Hepatocyte (in vitro differentiated cells): Measurements from ENCODE around the gene NAV2. TPM values are rescaled to one million over a fixed set of nuclear protein-coding genes. Genes with fewer than 3 reads are reported as not detected.

Experiments used
- DNase-seq: peaks from one replicate; pipeline ENCODE4 v3.0.0-alpha.2; 2016; ENCODE audit warnings: low spot score
- H2AFZ ChIP-seq: fragments of 200-600 bp; sonication (generic); 2 replicates; pipeline ENCODE4 v1.6.0; 2016; ENCODE audit warnings: antibody characterized with exemption, mild to moderate bottlenecking
- H3K27ac ChIP-seq: fragments of 200-600 bp; sonication (generic); 2 replicates; pipeline ENCODE4 v1.5.1; 2016; ENCODE audit warnings: mild to moderate bottlenecking
- H3K27me3 ChIP-seq: fragments of 200-600 bp; sonication (generic); 2 replicates; pipeline ENCODE4 v1.6.1; 2016
- H3K36me3 ChIP-seq: fragments of 200-600 bp; sonication (generic); replicated peaks from 2 replicates; pipeline ENCODE4 v1.5.1; 2016; ENCODE audit warnings: low read depth; ENCODE audit not compliant: insufficient read depth
- H3K4me1 ChIP-seq: fragments of 200-600 bp; sonication (generic); 2 replicates; pipeline ENCODE4 v1.5.1; 2016; ENCODE audit warnings: mild to moderate bottlenecking, moderate library complexity; ENCODE audit not compliant: insufficient read depth
- H3K4me2 ChIP-seq: fragments of 200-600 bp; sonication (generic); 2 replicates; pipeline ENCODE4 v1.6.0; 2016
- H3K4me3 ChIP-seq: fragments of 200-600 bp; sonication (generic); 2 replicates; pipeline ENCODE4 v1.5.1; 2016; ENCODE audit warnings: mild to moderate bottlenecking
- H3K79me2 ChIP-seq: fragments of 200-600 bp; sonication (generic); 2 replicates; pipeline ENCODE4 v1.6.0; 2017; ENCODE audit warnings: mild to moderate bottlenecking
- H3K9me2 ChIP-seq: fragments of 200-600 bp; sonication (generic); replicated peaks from 2 replicates; pipeline ENCODE4 v1.6.0; 2017; ENCODE audit warnings: mild to moderate bottlenecking; ENCODE audit not compliant: insufficient read depth
- H3K9me3 ChIP-seq: fragments of 200-600 bp; sonication (generic); 2 replicates; pipeline ENCODE4 v1.5.1; 2016; ENCODE audit warnings: low read depth, mild to moderate bottlenecking
- H4K20me1 ChIP-seq: fragments of 200-600 bp; sonication (generic); 2 replicates; pipeline ENCODE4 v1.6.0; 2016; ENCODE audit warnings: mild to moderate bottlenecking; ENCODE audit not compliant: insufficient read depth, poor library complexity, severe bottlenecking
- EZH2 ChIP-seq: fragments of 200-600 bp; sonication (generic); IDR thresholded peaks from 2 replicates; pipeline ENCODE4 v1.6.1; 2016; ENCODE audit warnings: antibody characterized with exemption, mild to moderate bottlenecking, borderline replicate concordance
- EZH2phosphoT487 ChIP-seq: fragments of 200-600 bp; sonication (generic); IDR thresholded peaks from one replicate; pipeline ENCODE4 v1.6.1; 2018; ENCODE audit warnings: antibody characterized with exemption, mild to moderate bottlenecking, low read depth, moderate library complexity; ENCODE audit not compliant: unreplicated experiment, severe bottlenecking
- WGBS: methylation state at CpG from one replicate; pipeline ENCODE4 v1.1.6; 2016; ENCODE audit warnings: low lambda C conversion rate; ENCODE audit errors: missing lambda C conversion rate; 5-methylcytosine and 5-hydroxymethylcytosine counted together
- polyA plus RNA-seq: library from polyadenylated mRNA; unstranded; fragments of >200 nt; fragmentation: Nextera tagmentation; extraction: Ambion mirVana; gene quantifications from 2 replicates; pipeline ENCODE4 v1.2.1, GENCODE V29; 2016
- total RNA-seq: library from RNA; depleted of rRNA; stranded (reverse); fragments of >200 nt; gene quantifications from 2 replicates; pipeline ENCODE4 v1.2.3, GENCODE V29; 2014
- TF ChIP-seq, protein P1 (sequence below): fragments of 200-600 bp; sonication (generic); IDR thresholded peaks from 2 replicates; pipeline ENCODE4 v1.5.1; 2016; ENCODE audit warnings: antibody characterized with exemption, mild to moderate bottlenecking; ENCODE audit not compliant: poor library complexity

The NAV2 gene
- total and polyA plus RNA-seq, 2 experiments from 2014 or later = 23.7 to 30.8 TPM

DNA sequence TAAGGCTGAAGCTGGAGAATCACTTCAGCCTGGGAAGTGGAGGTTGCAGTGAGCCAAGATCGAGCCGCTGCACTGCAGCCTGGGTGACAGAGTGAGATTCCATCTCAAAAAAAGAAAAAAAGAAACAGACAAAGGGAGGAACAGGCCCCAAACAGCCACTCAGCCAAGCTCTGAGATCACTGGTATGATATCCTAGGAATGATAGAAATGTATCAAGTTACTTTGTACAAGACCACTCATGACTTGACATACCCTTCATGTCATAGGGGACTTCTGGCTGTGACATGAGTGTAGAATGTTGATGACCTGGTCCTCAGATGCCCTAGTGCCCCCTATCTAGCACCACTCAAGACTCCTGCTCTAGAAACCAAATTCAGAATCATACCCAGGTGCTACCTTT lies 216.5 kb downstream of the NAV2 start:
- H3K27ac ChIP-seq = no peak overlapping the region
- H4K20me1 ChIP-seq = no peaks in the 10 kb centered on the region
- H3K4me3 ChIP-seq = no peak overlapping the region
- H3K4me1 ChIP-seq = peaks cover 31% of the 10 kb centered on the region
- H3K9me2 ChIP-seq = no peaks in the 10 kb centered on the region
- H3K4me2 ChIP-seq = no peak overlapping the region
- no peaks in the 10 kb centered on the region for H3K36me3 ChIP-seq
- no peaks in the 10 kb centered on the region for H3K79me2 ChIP-seq
- 78% methylated on average over 2 of the region's 2 CpGs for WGBS
- no peaks in the 10 kb centered on the region for H3K27me3 ChIP-seq
- H3K9me3 ChIP-seq = no peaks in the 10 kb centered on the region
- no peak for DNase-seq
- no peak for TF ChIP-seq EZH2phosphoT487
- H2AFZ ChIP-seq = no peak overlapping the region

- H3K36me3 ChIP-seq = no peaks in the 10 kb centered on the region
- H3K27me3 ChIP-seq = no peaks in the 10 kb centered on the region
- 82% methylated on average over 2 of the region's 2 CpGs for WGBS
- no peak for DNase-seq
- H4K20me1 ChIP-seq = no peaks in the 10 kb centered on the region
- TF ChIP-seq EZH2 = no peak
- TF ChIP-seq, protein P1, sequence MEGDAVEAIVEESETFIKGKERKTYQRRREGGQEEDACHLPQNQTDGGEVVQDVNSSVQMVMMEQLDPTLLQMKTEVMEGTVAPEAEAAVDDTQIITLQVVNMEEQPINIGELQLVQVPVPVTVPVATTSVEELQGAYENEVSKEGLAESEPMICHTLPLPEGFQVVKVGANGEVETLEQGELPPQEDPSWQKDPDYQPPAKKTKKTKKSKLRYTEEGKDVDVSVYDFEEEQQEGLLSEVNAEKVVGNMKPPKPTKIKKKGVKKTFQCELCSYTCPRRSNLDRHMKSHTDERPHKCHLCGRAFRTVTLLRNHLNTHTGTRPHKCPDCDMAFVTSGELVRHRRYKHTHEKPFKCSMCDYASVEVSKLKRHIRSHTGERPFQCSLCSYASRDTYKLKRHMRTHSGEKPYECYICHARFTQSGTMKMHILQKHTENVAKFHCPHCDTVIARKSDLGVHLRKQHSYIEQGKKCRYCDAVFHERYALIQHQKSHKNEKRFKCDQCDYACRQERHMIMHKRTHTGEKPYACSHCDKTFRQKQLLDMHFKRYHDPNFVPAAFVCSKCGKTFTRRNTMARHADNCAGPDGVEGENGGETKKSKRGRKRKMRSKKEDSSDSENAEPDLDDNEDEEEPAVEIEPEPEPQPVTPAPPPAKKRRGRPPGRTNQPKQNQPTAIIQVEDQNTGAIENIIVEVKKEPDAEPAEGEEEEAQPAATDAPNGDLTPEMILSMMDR = no peak
- TF ChIP-seq EZH2phosphoT487 = no peak
- no peaks in the 10 kb centered on the region for H3K9me3 ChIP-seq
- no peaks in the 10 kb centered on the region for H3K79me2 ChIP-seq
- no peak overlapping the region for H3K27ac ChIP-seq
- no peaks in the 10 kb centered on the region for H3K9me2 ChIP-seq
- H3K4me1 ChIP-seq = peaks cover 26% of the 10 kb centered on the region
- H3K4me3 ChIP-seq = no peak overlapping the region
- no peak overlapping the region for H3K4me2 ChIP-seq
- no peak overlapping the region for H2AFZ ChIP-seq
Observed at GRCh38 chr11:19929655-19930054, 217.0 kb downstream of the NAV2 start.

DNA sequence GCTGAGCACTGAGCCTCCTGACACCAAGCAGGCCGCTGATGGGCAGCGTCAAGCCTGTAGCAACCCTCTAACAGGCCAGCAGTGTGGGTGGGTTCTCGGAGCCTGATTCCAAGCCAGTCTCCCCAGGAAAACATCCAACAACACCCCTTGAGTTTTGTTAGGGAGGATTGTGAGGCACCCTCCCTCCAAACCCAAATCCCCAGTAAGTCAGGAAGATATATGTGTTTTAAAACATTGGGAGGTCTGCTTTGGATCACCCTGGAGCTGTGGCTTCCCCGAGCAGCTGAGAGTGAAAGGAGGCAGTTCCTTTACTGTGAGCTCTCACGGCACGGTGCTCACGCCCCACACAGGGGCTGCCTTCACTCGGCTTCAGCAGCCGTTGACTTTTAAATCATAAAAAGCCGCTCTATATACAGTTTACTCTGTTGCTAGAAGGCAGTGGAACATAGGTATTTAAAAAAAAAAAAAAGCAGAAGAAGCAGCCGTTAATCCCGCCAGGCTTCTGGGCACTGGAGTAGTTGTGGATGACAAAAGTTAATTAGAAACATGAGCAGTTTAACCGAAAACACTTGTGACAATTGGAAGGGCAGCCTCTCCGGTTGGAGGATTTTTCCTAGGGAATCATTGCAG lies 218.6 kb downstream of the NAV2 start:
- Histone ChIP-seq H2AFZ (no peak overlapping the region), H3K4me2 (peak overlapping the region; percentile 64), H3K36me3 (no peaks in the 10 kb centered on the region), H3K4me3 (no peak overlapping the region), H3K27ac (peak overlapping the region; percentile 50), H3K9me2 (no peaks in the 10 kb centered on the region), H3K79me2 (no peaks in the 10 kb centered on the region), H4K20me1 (no peaks in the 10 kb centered on the region), H3K4me1 (peaks cover 25% of the 10 kb centered on the region), H3K27me3 (no peaks in the 10 kb centered on the region), H3K9me3 (no peaks in the 10 kb centered on the region)
- TF ChIP-seq EZH2 (no peak), EZH2phosphoT487 (no peak)
- TF ChIP-seq, protein P1 = no peak
- 30% methylated on average over 14 of the region's 14 CpGs for WGBS
- peak; percentile 74 for DNase-seq

DNA sequence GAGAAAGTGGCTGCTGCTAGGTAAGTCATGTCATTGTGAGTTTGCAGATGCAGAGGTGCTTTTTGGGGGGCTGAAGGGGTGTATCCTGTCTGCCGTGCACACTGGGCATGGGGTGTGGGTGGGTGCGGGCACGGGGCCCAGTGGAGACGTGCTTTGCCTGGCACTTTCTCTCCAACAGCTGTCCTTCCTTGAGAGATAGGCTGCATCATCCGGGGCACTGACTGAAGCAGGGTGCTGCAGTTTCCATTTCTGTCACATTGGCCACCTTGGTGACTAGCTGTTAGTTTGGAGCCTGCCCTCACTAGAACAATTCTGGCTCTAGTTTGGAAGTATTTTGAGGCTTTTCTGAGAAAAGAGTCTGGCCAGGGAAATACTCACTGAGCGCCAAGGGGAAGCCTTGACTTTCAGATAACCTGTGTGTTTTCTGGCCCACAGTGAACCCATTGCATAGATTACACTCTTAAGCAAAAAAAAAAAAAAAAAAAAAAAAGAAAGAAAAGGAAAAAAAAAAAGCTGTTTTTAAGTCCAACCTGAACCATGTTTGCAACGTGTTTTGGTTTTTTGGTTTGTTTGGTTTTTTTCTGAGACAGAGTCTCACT lies 219.2 kb downstream of the NAV2 start:
- no peak for DNase-seq
- H3K9me2 ChIP-seq = no peaks in the 10 kb centered on the region
- H3K4me1 ChIP-seq = peaks cover 22% of the 10 kb centered on the region
- peak overlapping the region; percentile 50 for H3K27ac ChIP-seq
- no peaks in the 10 kb centered on the region for H4K20me1 ChIP-seq
- 50% methylated on average over 7 of the region's 7 CpGs for WGBS
- TF ChIP-seq EZH2phosphoT487 = no peak
- TF ChIP-seq EZH2 = no peak
- TF ChIP-seq, protein P1 = no peak
- H3K36me3 ChIP-seq = no peaks in the 10 kb centered on the region
- H3K27me3 ChIP-seq = no peaks in the 10 kb centered on the region
- no peak overlapping the region for H2AFZ ChIP-seq
- H3K4me2 ChIP-seq = peak overlapping the region; percentile 64
- no peaks in the 10 kb centered on the region for H3K9me3 ChIP-seq
- H3K4me3 ChIP-seq = no peak overlapping the region
- H3K79me2 ChIP-seq = no peaks in the 10 kb centered on the region
